ENCODE data around the gene CAMK4.

- TF ChIP-seq CTCF (conservative IDR thresholded peaks at IDR 0.05; ENCODE audit: low read length) = no peak
- TF ChIP-seq EZH2phosphoT487 (IDR thresholded peaks at IDR 0.05; ENCODE audit: borderline replicate concordance) = no peak
These were observed 287.7 kb downstream of the CAMK4 start for GRCh38 chr5:111511831-111512374.
